Measurements from ENCODE around the gene GRIK5.
A peak's percentile ranks its signal among the peaks of the same experiment; 100 is the strongest.

GRIK5 gene

GRCh38 chr19:41965106-41965505 is 104.9 kb downstream of the GRIK5 start:
- no peak for DNase-seq (ENCODE audit: low read depth in 2 of 3, low spot score in 2 of 3)

- DNase-seq (ENCODE audit: low read depth in 2 of 3, low spot score in 2 of 3) = no peak
Measured at GRCh38 chr19:41960973-41961372, 109.0 kb downstream of the GRIK5 start.

GRCh38 chr19:41959056-41960053 is 110.7 kb downstream of the GRIK5 start, which contains the start of gene RABAC1:
Gene RABAC1, minus strand, starts transcription at chr19:41959321. Its CDS starts 29 bp downstream, at chr19:41959292.
- peak; percentile 63 to 74 (median 70) for DNase-seq (ENCODE audit: low read depth in 2 of 3, low spot score in 2 of 3)

DNA sequence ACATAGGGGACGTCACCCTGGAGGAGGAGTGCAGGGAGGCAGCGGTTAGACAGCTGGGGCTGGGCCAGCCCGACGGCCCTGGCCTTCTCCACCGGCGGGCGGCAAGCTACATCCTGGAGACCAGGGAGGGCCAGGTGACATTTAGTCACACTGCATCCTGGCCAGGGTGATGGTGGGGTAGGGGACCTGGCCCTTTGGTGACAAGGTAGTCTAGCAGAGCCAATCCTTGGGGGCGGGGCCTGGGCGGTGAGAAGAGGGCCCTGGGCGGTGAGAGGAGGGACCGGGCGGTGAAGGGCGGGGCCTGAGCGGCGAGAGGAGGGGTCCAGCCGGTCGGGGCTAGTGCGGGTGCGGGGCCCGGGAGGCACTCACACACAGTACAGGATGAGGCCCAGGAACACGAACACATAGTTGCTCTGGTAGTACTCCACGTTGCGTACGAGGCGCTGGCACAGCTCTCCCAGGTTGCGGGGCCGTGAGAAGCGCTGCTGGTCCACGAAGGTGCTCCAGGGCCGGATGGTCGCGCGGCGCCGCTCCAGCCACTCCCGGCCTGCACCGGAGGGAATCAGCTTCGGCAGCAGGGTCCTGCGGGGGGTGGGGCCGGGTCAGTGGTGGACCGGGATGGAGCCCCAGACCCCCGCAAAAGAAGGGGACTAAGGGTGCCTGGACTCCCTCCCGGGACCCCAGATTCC is 111.5 kb downstream of the GRIK5 start:
- peak; percentile 59 to 65 (median 65) for DNase-seq (ENCODE audit: low read depth in 2 of 3, low spot score in 2 of 3)

DNA sequence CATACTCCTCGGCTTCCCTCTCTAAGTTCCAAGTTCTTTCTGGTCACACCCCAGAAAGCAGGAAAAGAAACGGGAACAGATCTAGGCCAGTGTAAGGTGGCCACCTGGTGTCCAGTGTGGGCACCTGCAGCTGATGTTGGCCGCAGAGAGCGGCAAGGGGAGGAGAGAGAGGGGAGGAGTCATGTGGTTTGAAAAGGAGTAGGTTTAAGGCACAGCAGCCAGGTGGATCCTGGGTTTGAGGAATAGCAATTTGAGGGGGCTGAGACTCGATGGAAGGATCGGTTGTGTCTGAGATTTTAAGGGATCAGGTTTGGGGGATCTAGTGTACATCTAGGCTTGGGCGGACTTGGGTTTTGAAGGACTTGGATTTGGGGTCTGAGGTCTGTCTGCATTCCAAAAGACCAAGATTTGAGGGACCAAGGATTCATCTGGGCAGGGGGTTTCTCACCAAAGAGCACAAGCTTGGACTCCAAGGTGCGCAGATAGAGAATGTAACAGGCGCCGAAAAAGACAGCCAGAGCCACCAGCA is 112.1 kb downstream of the GRIK5 start:
- DNase-seq (ENCODE audit: low read depth in 2 of 3, low spot score in 2 of 3) = no peak

- no peak for DNase-seq (ENCODE audit: low read depth in 2 of 3, low spot score in 2 of 3)
Measured at GRCh38 chr19:41957161-41957837, 112.7 kb downstream of the GRIK5 start.

- no peak for DNase-seq (ENCODE audit: low read depth in 2 of 3, low spot score in 2 of 3)
Measured at GRCh38 chr19:41956621-41957020, 113.4 kb downstream of the GRIK5 start.

DNA sequence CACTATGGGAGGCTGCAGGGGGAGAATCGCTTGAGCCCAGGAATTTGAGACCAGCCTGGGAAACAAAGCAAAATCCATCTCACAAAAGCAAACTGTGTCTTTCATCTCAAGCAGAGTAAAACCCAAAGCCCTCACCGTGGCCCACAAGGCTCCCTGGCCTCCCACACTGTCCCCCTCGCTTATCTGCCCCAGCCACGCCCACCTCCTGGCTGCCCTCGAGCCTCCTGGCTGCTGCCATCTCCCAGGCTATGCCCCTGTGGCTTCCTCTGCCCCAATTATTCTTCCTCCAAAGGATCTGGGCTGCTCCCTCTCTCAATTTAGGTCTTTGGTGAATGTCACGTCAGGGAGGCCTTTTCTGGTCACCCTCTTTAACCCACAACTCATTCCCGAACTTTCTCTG is 114.5 kb downstream of the GRIK5 start:
- no peak for DNase-seq (ENCODE audit: low read depth in 2 of 3, low spot score in 2 of 3)

GRCh38 chr19:41951686-41952172 is 118.3 kb downstream of the GRIK5 start:
- peak; percentile 63 to 98 (median 98) for DNase-seq (ENCODE audit: low read depth in 2 of 3, low spot score in 2 of 3)
